ENCODE results near the gene GLP2R. TPM values are rescaled to one million over a fixed set of nuclear protein-coding genes. Genes with fewer than 3 reads are reported as not detected.

The GLP2R gene
- total RNA-seq, 2 experiments from 2014 or later = not detected

GRCh38 chr17:9938764-9939163 is 113.0 kb downstream of the GLP2R start:
- CTCF ChIA-PET = interaction anchor here (1.8 kb wide), 1 partner anchor 12 kb away, joined by 5 read pairs; no protein-coding TSS in a partner anchor
- H3K9me3 Mint-ChIP-seq = peaks cover 2% of the 10 kb centered on the region
- H3K36me3 Mint-ChIP-seq (ENCODE audit: low read depth) = no peaks in the 10 kb centered on the region
- no peak for DNase-seq
- ATAC-seq = no peak
- POLR2A ChIA-PET = no interaction called here
- no peaks in the 10 kb centered on the region for H3K27me3 Mint-ChIP-seq
- no peaks in the 10 kb centered on the region for H3K4me1 Mint-ChIP-seq (ENCODE audit: low read depth)
- no peak overlapping the region for H3K27ac Mint-ChIP-seq
- H3K4me3 Mint-ChIP-seq = no peak overlapping the region
- intact Hi-C loops (cut with micrococcal nuclease) = no loop called here
- no peak for TF ChIP-seq CTCF (IDR thresholded peaks at IDR 0.05)

GRCh38 chr17:9940841-9941240 is 115.1 kb downstream of the GLP2R start:
- intact Hi-C loops (cut with micrococcal nuclease) = no loop called here
- Mint-ChIP-seq H3K27ac (no peak overlapping the region), H3K4me3 (no peak overlapping the region), H3K4me1 (ENCODE audit: low read depth) (no peaks in the 10 kb centered on the region), H3K27me3 (no peaks in the 10 kb centered on the region), H3K9me3 (peaks cover 2% of the 10 kb centered on the region), H3K36me3 (ENCODE audit: low read depth) (no peaks in the 10 kb centered on the region)
- TF ChIP-seq CTCF (IDR thresholded peaks at IDR 0.05) = no peak
- no peak for DNase-seq
- CTCF ChIA-PET = no interaction called here
- no peak for ATAC-seq
- POLR2A ChIA-PET = no interaction called here

GRCh38 chr17:9941305-9941704 is 115.6 kb downstream of the GLP2R start:
- no peak for DNase-seq
- POLR2A ChIA-PET = no interaction called here
- CTCF ChIA-PET = no interaction called here
- ATAC-seq = no peak
- H3K27ac Mint-ChIP-seq = no peak overlapping the region
- no peaks in the 10 kb centered on the region for H3K27me3 Mint-ChIP-seq
- no peak overlapping the region for H3K4me3 Mint-ChIP-seq
- H3K9me3 Mint-ChIP-seq = peaks cover 2% of the 10 kb centered on the region
- H3K4me1 Mint-ChIP-seq (ENCODE audit: low read depth) = no peaks in the 10 kb centered on the region
- intact Hi-C loops (cut with micrococcal nuclease) = no loop called here
- H3K36me3 Mint-ChIP-seq (ENCODE audit: low read depth) = no peaks in the 10 kb centered on the region
- no peak for TF ChIP-seq CTCF (IDR thresholded peaks at IDR 0.05)

Other genes starting within 250 kb of the GLP2R start
- not detected for gene CFAP52, start 249.3 kb upstream of the GLP2R start, total RNA-seq
- gene USP43, start 180.4 kb upstream of the GLP2R start, total RNA-seq = under 1 TPM; 0.38 to 0.43 TPM
- gene DHRS7C, start 34.3 kb upstream of the GLP2R start, total RNA-seq = not detected
- not detected for gene GSG1L2, start 3.8 kb upstream of the GLP2R start, total RNA-seq
- gene RCVRN, start 79.3 kb downstream of the GLP2R start, total RNA-seq = not detected

All from activated CD8-positive, alpha-beta T cell treated with anti-CD3 and anti-CD28 coated beads for 36 hours (primary cell).